ENCODE results near the gene MVD. TPM values are rescaled to one million over a fixed set of nuclear protein-coding genes. Genes with fewer than 3 reads are reported as not detected.
"Not testable (repeated sequence)": the region's sequence is repeated elsewhere in the genome, so short reads cannot be mapped to it uniquely, and the experiment has no call there.

Gene MVD
- polyA plus RNA-seq, 4 donors, result 21.9 to 38.9 (median 27.4) TPM

GRCh38 chr16:88685156-88686061 lies 22.5 kb upstream of the MVD start:
- no peak for DNase-seq (ENCODE audit: low read depth in 4 of 4, low spot score in 3 of 4)

GRCh38 chr16:88684569-88685155 lies 21.8 kb upstream of the MVD start:
- DNase-seq (ENCODE audit: low read depth in 4 of 4, low spot score in 3 of 4), result no peak

- no peak for DNase-seq (ENCODE audit: low read depth in 4 of 4, low spot score in 3 of 4)
Measured at GRCh38 chr16:88681709-88682451, 19.0 kb upstream of the MVD start.

- DNase-seq (ENCODE audit: low read depth in 4 of 4, low spot score in 3 of 4), result no peak
Measured at GRCh38 chr16:88681084-88681680, 18.3 kb upstream of the MVD start.

- no peak for DNase-seq (ENCODE audit: low read depth in 4 of 4, low spot score in 3 of 4)
Measured at GRCh38 chr16:88680554-88681083, 17.7 kb upstream of the MVD start.

GRCh38 chr16:88678224-88678979 lies 15.5 kb upstream of the MVD start:
- DNase-seq (ENCODE audit: low read depth in 4 of 4, low spot score in 3 of 4), result no peak

GRCh38 chr16:88677721-88678120 lies 14.8 kb upstream of the MVD start:
- no peak for DNase-seq (ENCODE audit: low read depth in 4 of 4, low spot score in 3 of 4)

- no peak for DNase-seq (ENCODE audit: low read depth in 4 of 4, low spot score in 3 of 4)
Measured at GRCh38 chr16:88676502-88677242, 13.8 kb upstream of the MVD start.

GRCh38 chr16:88673716-88674379 lies 11.0 kb upstream of the MVD start:
- DNase-seq (ENCODE audit: low read depth in 4 of 4, low spot score in 3 of 4), result no peak

- DNase-seq (ENCODE audit: low read depth in 4 of 4, low spot score in 3 of 4), result no peak
Measured at GRCh38 chr16:88672776-88673175, 9.9 kb upstream of the MVD start.

- DNase-seq (ENCODE audit: low read depth in 4 of 4, low spot score in 3 of 4), result no peak
Measured at GRCh38 chr16:88671806-88672205, 8.9 kb upstream of the MVD start.

- DNase-seq (ENCODE audit: low read depth in 4 of 4, low spot score in 3 of 4), result no peak
Measured at GRCh38 chr16:88669980-88670379, 7.1 kb upstream of the MVD start.

GRCh38 chr16:88669493-88669892 lies 6.6 kb upstream of the MVD start:
- not testable (repeated sequence) for DNase-seq (ENCODE audit: low read depth in 4 of 4, low spot score in 3 of 4)

- DNase-seq (ENCODE audit: low read depth in 4 of 4, low spot score in 3 of 4), result no peak
Measured at GRCh38 chr16:88667461-88667860, 4.6 kb upstream of the MVD start.

- no peak for DNase-seq (ENCODE audit: low read depth in 4 of 4, low spot score in 3 of 4)
Measured at GRCh38 chr16:88665570-88665969, 2.7 kb upstream of the MVD start.

GRCh38 chr16:88665148-88665547 lies 2.3 kb upstream of the MVD start:
- DNase-seq (ENCODE audit: low read depth in 4 of 4, low spot score in 3 of 4), result no peak

- no peak for DNase-seq (ENCODE audit: low read depth in 4 of 4, low spot score in 3 of 4)
Measured at GRCh38 chr16:88662222-88662842, 559 bp downstream of the MVD start.

- DNase-seq (ENCODE audit: low read depth in 4 of 4, low spot score in 3 of 4), result no peak
Measured at GRCh38 chr16:88661468-88661867, 1.4 kb downstream of the MVD start.
